C1 segment of cervical spinal cord (tissue), 14 donors: Measurements from ENCODE around the gene COX17.
"Not testable (repeated sequence)": the region's sequence is repeated elsewhere in the genome, so short reads cannot be mapped to it uniquely, and the experiment has no call there.

ENCODE experiments used
- DNase-seq, 14 donors: peaks; one replicate each; lab custom pipeline; 2025; lab: John Stamatoyannopoulos, UW

Gene COX17

GRCh38 chr3:119676771-119677640 is at the start of gene COX17:
Gene COX17 (minus strand): TSS chr3:119677406. CDS start chr3:119677310, 96 bp downstream.
- DNase-seq: peak; percentile 66 to 96 (median 88)

GRCh38 chr3:119726909-119727308 is 49.7 kb upstream of the COX17 start:
- DNase-seq: no peak

- DNase-seq: no peak
Measured at GRCh38 chr3:119723022-119723421, 45.8 kb upstream of the COX17 start.

- DNase-seq: no peak
Measured at GRCh38 chr3:119717520-119717919, 40.3 kb upstream of the COX17 start.

- DNase-seq: no peak
Measured at GRCh38 chr3:119716998-119717397, 39.8 kb upstream of the COX17 start.

GRCh38 chr3:119715105-119715504 is 37.9 kb upstream of the COX17 start:
- no peak for DNase-seq

- DNase-seq: peak in 1 of 14 donors; percentile 9
Measured at GRCh38 chr3:119703820-119704531, 26.8 kb upstream of the COX17 start.

- DNase-seq: peak; percentile 35 to 91 (median 84)
Measured at GRCh38 chr3:119702530-119703527, 25.6 kb upstream of the COX17 start, which contains the start of gene CFAP91. Gene CFAP91 (plus strand): TSS chr3:119703022. CDS start chr3:119703099, 77 bp downstream.

- DNase-seq: no peak
Measured at GRCh38 chr3:119700920-119701734, 23.9 kb upstream of the COX17 start.

- no peak for DNase-seq
Measured at GRCh38 chr3:119700269-119700919, 23.2 kb upstream of the COX17 start.

GRCh38 chr3:119697394-119697793 is 20.2 kb upstream of the COX17 start:
- DNase-seq: no peak

- no peak for DNase-seq
Measured at GRCh38 chr3:119695480-119695879, 18.3 kb upstream of the COX17 start.

GRCh38 chr3:119690043-119690656 is 12.9 kb upstream of the COX17 start:
- DNase-seq: no peak

- DNase-seq: no peak
Measured at GRCh38 chr3:119683421-119683820, 6.2 kb upstream of the COX17 start.

GRCh38 chr3:119681279-119681678 is 4.1 kb upstream of the COX17 start:
- DNase-seq: no peak

- no peak for DNase-seq
Measured at GRCh38 chr3:119679874-119680273, 2.7 kb upstream of the COX17 start.

- DNase-seq: not testable (repeated sequence)
Measured at GRCh38 chr3:119678209-119678608, 1.0 kb upstream of the COX17 start.

GRCh38 chr3:119677641-119677934 is 382 bp upstream of the COX17 start:
- DNase-seq: no peak

GRCh38 chr3:119676020-119676419 is 1.2 kb downstream of the COX17 start:
- DNase-seq: no peak
